ENCODE measurements around the gene RIOK2.

The RIOK2 gene

GRCh38 chr5:97209343-97209742, 26.3 kb upstream of the RIOK2 start:
- Histone ChIP-seq H3K27me3 (ENCODE audit: insufficient read depth, poor library complexity, severe bottlenecking) (no peaks in the 10 kb centered on the region), H3K4me3 (replicated peaks; ENCODE audit: insufficient read depth, low read length) (no peak overlapping the region), H3K27ac (replicated peaks) (no peak overlapping the region)
- DNase-seq (ENCODE audit: low read depth in 1 of 2, low spot score in 1 of 2): no peak
- TF ChIP-seq GABPA (IDR thresholded peaks at IDR 0.05; ENCODE audit: low read depth) (no peak), SPI1 (IDR thresholded peaks at IDR 0.05; ENCODE audit: borderline replicate concordance, low read depth) (no peak), POLR2AphosphoS5 (IDR thresholded peaks at IDR 0.05; ENCODE audit: low read depth) (no peak)
- TF ChIP-seq, protein P1, sequence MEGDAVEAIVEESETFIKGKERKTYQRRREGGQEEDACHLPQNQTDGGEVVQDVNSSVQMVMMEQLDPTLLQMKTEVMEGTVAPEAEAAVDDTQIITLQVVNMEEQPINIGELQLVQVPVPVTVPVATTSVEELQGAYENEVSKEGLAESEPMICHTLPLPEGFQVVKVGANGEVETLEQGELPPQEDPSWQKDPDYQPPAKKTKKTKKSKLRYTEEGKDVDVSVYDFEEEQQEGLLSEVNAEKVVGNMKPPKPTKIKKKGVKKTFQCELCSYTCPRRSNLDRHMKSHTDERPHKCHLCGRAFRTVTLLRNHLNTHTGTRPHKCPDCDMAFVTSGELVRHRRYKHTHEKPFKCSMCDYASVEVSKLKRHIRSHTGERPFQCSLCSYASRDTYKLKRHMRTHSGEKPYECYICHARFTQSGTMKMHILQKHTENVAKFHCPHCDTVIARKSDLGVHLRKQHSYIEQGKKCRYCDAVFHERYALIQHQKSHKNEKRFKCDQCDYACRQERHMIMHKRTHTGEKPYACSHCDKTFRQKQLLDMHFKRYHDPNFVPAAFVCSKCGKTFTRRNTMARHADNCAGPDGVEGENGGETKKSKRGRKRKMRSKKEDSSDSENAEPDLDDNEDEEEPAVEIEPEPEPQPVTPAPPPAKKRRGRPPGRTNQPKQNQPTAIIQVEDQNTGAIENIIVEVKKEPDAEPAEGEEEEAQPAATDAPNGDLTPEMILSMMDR (IDR thresholded peaks at IDR 0.05; ENCODE audit: insufficient read depth, low read length): no peak
- TF ChIP-seq, protein P2, sequence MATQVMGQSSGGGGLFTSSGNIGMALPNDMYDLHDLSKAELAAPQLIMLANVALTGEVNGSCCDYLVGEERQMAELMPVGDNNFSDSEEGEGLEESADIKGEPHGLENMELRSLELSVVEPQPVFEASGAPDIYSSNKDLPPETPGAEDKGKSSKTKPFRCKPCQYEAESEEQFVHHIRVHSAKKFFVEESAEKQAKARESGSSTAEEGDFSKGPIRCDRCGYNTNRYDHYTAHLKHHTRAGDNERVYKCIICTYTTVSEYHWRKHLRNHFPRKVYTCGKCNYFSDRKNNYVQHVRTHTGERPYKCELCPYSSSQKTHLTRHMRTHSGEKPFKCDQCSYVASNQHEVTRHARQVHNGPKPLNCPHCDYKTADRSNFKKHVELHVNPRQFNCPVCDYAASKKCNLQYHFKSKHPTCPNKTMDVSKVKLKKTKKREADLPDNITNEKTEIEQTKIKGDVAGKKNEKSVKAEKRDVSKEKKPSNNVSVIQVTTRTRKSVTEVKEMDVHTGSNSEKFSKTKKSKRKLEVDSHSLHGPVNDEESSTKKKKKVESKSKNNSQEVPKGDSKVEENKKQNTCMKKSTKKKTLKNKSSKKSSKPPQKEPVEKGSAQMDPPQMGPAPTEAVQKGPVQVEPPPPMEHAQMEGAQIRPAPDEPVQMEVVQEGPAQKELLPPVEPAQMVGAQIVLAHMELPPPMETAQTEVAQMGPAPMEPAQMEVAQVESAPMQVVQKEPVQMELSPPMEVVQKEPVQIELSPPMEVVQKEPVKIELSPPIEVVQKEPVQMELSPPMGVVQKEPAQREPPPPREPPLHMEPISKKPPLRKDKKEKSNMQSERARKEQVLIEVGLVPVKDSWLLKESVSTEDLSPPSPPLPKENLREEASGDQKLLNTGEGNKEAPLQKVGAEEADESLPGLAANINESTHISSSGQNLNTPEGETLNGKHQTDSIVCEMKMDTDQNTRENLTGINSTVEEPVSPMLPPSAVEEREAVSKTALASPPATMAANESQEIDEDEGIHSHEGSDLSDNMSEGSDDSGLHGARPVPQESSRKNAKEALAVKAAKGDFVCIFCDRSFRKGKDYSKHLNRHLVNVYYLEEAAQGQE (IDR thresholded peaks at IDR 0.05; ENCODE audit: insufficient replicate concordance, low read depth): no peak

DNA sequence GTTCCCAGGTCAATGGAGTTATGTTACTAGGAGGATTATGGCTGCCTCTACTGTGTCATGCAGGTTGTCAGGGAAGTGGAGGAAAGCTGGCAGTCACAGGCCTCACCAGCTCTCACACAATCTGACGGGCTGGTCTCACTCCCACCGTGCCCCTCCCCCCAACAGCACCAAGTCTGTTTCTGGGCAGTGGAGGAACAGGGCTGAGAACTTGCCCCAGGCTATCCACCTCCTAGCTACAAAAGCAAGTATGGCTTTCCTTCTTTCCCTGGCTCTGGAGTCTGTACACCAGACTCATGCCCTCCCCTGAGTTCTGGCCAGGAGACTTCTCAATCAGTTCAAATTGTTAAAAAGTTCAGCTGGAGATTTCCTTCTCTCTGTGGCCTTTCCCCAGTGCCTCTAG, 25.7 kb upstream of the RIOK2 start:
- DNase-seq (ENCODE audit: low read depth in 1 of 2, low spot score in 1 of 2): no peak
- TF ChIP-seq, protein P2 (IDR thresholded peaks at IDR 0.05; ENCODE audit: insufficient replicate concordance, low read depth): no peak
- TF ChIP-seq, protein P1 (IDR thresholded peaks at IDR 0.05; ENCODE audit: insufficient read depth, low read length): no peak
- no peak for TF ChIP-seq GABPA (IDR thresholded peaks at IDR 0.05; ENCODE audit: low read depth)
- TF ChIP-seq POLR2AphosphoS5 (IDR thresholded peaks at IDR 0.05; ENCODE audit: low read depth): no peak
- no peak for TF ChIP-seq SPI1 (IDR thresholded peaks at IDR 0.05; ENCODE audit: borderline replicate concordance, low read depth)
- no peak overlapping the region for H3K27ac ChIP-seq (replicated peaks)
- no peaks in the 10 kb centered on the region for H3K27me3 ChIP-seq (ENCODE audit: insufficient read depth, poor library complexity, severe bottlenecking)
- no peak overlapping the region for H3K4me3 ChIP-seq (replicated peaks; ENCODE audit: insufficient read depth, low read length)

DNA sequence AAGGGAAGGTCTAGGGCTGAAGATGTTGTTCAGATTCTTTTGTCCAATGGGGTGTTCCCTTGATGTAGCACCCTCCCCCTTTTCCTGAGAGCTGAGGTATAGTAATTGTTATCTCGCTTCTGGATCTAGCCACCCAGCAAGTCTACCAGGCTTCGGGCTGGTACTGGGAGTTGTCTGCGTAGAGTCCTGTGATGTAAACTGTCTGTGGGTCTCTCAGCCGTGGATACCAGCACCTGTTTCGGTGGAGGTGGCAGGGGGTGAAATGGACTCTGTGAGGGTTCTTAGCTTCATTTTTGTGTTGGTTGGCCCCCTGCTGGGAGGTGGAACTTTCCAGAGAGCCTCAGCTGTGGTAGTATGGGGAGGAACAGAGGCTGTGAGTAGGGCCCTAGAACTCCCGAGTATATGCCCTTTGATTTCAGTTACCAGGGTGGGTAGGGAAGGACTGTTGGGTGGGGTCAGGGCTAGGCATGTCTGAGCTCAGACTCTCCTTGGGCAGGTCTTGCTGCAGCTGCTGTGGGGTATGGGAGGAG, 25.2 kb upstream of the RIOK2 start:
- H3K27ac ChIP-seq (replicated peaks): no peak overlapping the region
- no peaks in the 10 kb centered on the region for H3K27me3 ChIP-seq (ENCODE audit: insufficient read depth, poor library complexity, severe bottlenecking)
- H3K4me3 ChIP-seq (replicated peaks; ENCODE audit: insufficient read depth, low read length): no peak overlapping the region
- TF ChIP-seq, protein P2 (IDR thresholded peaks at IDR 0.05; ENCODE audit: insufficient replicate concordance, low read depth): no peak
- TF ChIP-seq GABPA (IDR thresholded peaks at IDR 0.05; ENCODE audit: low read depth): no peak
- TF ChIP-seq, protein P1 (IDR thresholded peaks at IDR 0.05; ENCODE audit: insufficient read depth, low read length): no peak
- no peak for TF ChIP-seq POLR2AphosphoS5 (IDR thresholded peaks at IDR 0.05; ENCODE audit: low read depth)
- DNase-seq (ENCODE audit: low read depth in 1 of 2, low spot score in 1 of 2): no peak
